Lower leg skin (tissue), 4 donors: Measurements from ENCODE around the gene KRAS. TPM values are rescaled to one million over a fixed set of nuclear protein-coding genes. Genes with fewer than 3 reads are reported as not detected.

Experiments used
- DNase-seq, 2 donors: peaks; one replicate each; pipeline ENCODE4 v3.0.0-alpha.2; 2019; ENCODE audit warnings: low spot score in 2 of 2
- H3K4me3 ChIP-seq: fragments of 200-600 bp; sonication (generic); 2 replicates; pipeline ENCODE4 v1.5.1; 2017; ENCODE audit warnings: mild to moderate bottlenecking, low read depth; ENCODE audit not compliant: poor library complexity, severe bottlenecking
- POLR2A ChIP-seq, 2 donors: fragments of 450-650 bp; IDR thresholded peaks; one replicate each; pipeline ENCODE4 v1.6.1; 2016 to 2017; ENCODE audit warnings: antibody characterized with exemption in 2 of 2, mild to moderate bottlenecking in 1 of 2, moderate library complexity in 1 of 2
- WGBS, 2 donors: methylation state at CpG; one replicate each; pipeline ENCODE4 v1.1.5; 2018; 5-methylcytosine and 5-hydroxymethylcytosine counted together
- intact Hi-C: fragments of 100-400 bp; cut with DNase I; formaldehyde crosslinking; loops from one replicate; pipeline ENCODE4 v1.15.0; 2023; ENCODE audit warnings: low total_unique reads
- total RNA-seq, 4 donors: library from RNA; depleted of rRNA; stranded (reverse); fragments of >200 nt; gene quantifications; one replicate each; pipeline ENCODE4 v1.1.0, GENCODE V29; 2016
- TF ChIP-seq, protein P1 (sequence below), 3 donors: fragments of 450-650 bp; IDR thresholded peaks; one replicate each; pipeline ENCODE4 v1.5.1; 2016; ENCODE audit warnings: antibody characterized with exemption in 3 of 3, mild to moderate bottlenecking in 3 of 3, moderate library complexity in 2 of 3

The KRAS gene
- total RNA-seq, 4 donors from 2014 or later: 12.0 to 20.7 (median 15.4) TPM

- no peak for DNase-seq
- 96 to 97% methylated on average over 20 of the region's 20 CpGs for WGBS, 2 donors
- intact Hi-C loops: no loop called here
- TF ChIP-seq, protein P1, sequence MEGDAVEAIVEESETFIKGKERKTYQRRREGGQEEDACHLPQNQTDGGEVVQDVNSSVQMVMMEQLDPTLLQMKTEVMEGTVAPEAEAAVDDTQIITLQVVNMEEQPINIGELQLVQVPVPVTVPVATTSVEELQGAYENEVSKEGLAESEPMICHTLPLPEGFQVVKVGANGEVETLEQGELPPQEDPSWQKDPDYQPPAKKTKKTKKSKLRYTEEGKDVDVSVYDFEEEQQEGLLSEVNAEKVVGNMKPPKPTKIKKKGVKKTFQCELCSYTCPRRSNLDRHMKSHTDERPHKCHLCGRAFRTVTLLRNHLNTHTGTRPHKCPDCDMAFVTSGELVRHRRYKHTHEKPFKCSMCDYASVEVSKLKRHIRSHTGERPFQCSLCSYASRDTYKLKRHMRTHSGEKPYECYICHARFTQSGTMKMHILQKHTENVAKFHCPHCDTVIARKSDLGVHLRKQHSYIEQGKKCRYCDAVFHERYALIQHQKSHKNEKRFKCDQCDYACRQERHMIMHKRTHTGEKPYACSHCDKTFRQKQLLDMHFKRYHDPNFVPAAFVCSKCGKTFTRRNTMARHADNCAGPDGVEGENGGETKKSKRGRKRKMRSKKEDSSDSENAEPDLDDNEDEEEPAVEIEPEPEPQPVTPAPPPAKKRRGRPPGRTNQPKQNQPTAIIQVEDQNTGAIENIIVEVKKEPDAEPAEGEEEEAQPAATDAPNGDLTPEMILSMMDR (IDR thresholded peaks at IDR 0.05): no peak
- no peak for TF ChIP-seq POLR2A (IDR thresholded peaks at IDR 0.05)
- no peak overlapping the region for H3K4me3 ChIP-seq
These were observed 2.6 kb downstream of the KRAS start for GRCh38 chr12:25248137-25248536.

DNA sequence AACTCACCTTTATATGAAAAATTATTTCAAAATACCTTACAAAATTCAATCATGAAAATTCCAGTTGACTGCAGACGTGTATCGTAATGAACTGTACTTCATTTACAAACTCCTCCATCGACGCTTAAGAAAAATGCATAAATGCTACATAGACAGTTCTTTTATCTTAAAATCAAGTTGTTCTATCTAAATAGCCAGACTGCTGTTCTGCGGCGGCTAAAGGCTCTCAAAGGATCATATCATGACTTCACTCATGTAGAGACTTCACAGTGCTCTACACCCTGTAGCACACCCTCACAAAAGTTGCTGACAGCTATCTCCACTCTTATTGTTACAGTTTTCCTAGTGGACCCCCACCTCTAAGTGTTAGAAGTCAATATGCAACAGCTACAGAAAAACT lies 5.2 kb downstream of the KRAS start:
- intact Hi-C loops: no loop called here
- TF ChIP-seq, protein P1 (IDR thresholded peaks at IDR 0.05): no peak
- no peak for TF ChIP-seq POLR2A (IDR thresholded peaks at IDR 0.05)
- 89 to 92% methylated on average over 6 of the region's 6 CpGs for WGBS, 2 donors
- no peak for DNase-seq
- H3K4me3 ChIP-seq: no peak overlapping the region

- intact Hi-C loops: no loop called here
- no peak overlapping the region for H3K4me3 ChIP-seq
- TF ChIP-seq POLR2A (IDR thresholded peaks at IDR 0.05): no peak
- TF ChIP-seq, protein P1 (IDR thresholded peaks at IDR 0.05): no peak
- no peak for DNase-seq
These were observed 7.1 kb downstream of the KRAS start for GRCh38 chr12:25243680-25243990.

GRCh38 chr12:25242981-25243679 lies 7.6 kb downstream of the KRAS start:
- TF ChIP-seq POLR2A (IDR thresholded peaks at IDR 0.05): no peak
- TF ChIP-seq, protein P1 (IDR thresholded peaks at IDR 0.05): no peak
- no peak overlapping the region for H3K4me3 ChIP-seq
- 82 to 88% methylated on average over 5 of the region's 5 CpGs for WGBS, 2 donors
- intact Hi-C loops: no loop called here
- no peak for DNase-seq

DNA sequence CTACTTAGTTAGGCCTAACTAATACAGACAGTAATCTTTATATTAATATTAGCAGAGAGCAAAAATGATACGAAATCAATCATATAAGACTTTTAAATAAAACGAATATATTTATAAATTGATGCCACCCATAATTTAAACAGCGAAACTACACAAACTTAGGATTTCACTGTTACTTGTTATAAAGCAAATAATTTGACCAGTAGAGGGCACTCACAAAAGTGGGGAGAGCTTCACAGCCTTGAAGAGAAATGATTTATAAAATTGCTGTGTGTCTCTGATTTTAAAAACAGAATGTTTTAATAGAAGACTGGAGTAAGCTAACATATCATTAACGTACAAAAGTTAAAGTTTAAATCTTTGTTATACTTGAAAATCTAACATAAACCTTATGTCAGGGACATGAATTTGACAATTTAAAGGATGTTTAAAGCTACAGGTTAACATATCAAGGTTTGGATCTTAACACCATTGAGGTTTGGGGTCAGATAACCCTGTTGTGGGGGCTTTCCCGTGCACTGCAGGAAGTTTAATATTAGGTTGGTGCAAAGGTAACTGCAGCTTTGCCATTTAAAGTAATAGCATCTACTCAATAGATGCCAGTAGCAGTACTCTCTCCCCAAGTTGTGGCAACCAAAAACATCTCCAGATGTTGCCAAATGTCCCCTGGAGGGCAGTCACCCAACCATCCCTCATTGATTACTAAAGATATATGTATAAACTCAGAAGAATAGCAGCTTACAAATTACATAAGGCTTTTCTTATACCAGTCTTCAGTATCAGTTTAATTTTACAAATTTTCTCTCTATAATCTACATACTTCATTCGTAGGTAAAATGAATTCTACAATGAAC lies 9.3 kb downstream of the KRAS start:
- 40 to 43% methylated on average over 6 of the region's 6 CpGs for WGBS, 2 donors
- no peak overlapping the region for H3K4me3 ChIP-seq
- no peak for TF ChIP-seq POLR2A (IDR thresholded peaks at IDR 0.05)
- TF ChIP-seq, protein P1 (IDR thresholded peaks at IDR 0.05): no peak
- no peak for DNase-seq
- intact Hi-C loops: no loop called here
